ENCODE measurements around the gene CNOT1. TPM values are rescaled to one million over a fixed set of nuclear protein-coding genes. Genes with fewer than 3 reads are reported as not detected.
"Not testable (repeated sequence)": the region's sequence is repeated elsewhere in the genome, so short reads cannot be mapped to it uniquely, and the experiment has no call there.

The CNOT1 gene
- total and polyA plus RNA-seq, 2 of the 4 experiments (the other 2 are of a cell fraction) = 85.5 to 357 TPM

GRCh38 chr16:58661199-58661830 lies 31.7 kb upstream of the CNOT1 start:
- Histone ChIP-seq H3K9me3 (ENCODE audit: control insufficient read depth, insufficient read depth, low read length) (peaks cover 6% of the 10 kb centered on the region; the same call in 1 of the 2 replicates), H3K9ac (ENCODE audit: low read depth, low read length) (no peak overlapping the region), H3K23ac (ENCODE audit: low read depth, low read length) (no peak overlapping the region), H2BK5ac (ENCODE audit: low read depth, low read length, poor library complexity, severe bottlenecking) (no peak overlapping the region), H3K4me1 (ENCODE audit: control insufficient read depth, insufficient read depth, low read length) (no peaks in the 10 kb centered on the region), H3K14ac (replicated peaks; ENCODE audit: low read depth, low read length) (no peak overlapping the region), H2AK9ac (replicated peaks; ENCODE audit: low read depth, low read length, poor library complexity) (no peak overlapping the region), H2AFZ (replicated peaks; ENCODE audit: low read length, poor library complexity) (no peak overlapping the region), H2BK15ac (ENCODE audit: low read depth, low read length) (no peak overlapping the region), H3K56ac (ENCODE audit: extremely low read depth, insufficient read depth, low read length) (no peak overlapping the region), H4K8ac (ENCODE audit: low read depth in 2 of 2, low read length in 2 of 2) (no peak overlapping the region), H4K91ac (ENCODE audit: insufficient read depth, low read depth, low read length) (no peak overlapping the region), H3K36me3 (ENCODE audit: control insufficient read depth, insufficient read depth, low read length) (peaks cover under 1% of the 10 kb centered on the region; the same call in 1 of the 2 replicates), H3K18ac (ENCODE audit: low read depth, low read length) (no peak overlapping the region), H2BK120ac (ENCODE audit: low read depth, low read length) (no peak overlapping the region), H2BK20ac (ENCODE audit: low read depth, low read length) (no peak overlapping the region), H2AK5ac (ENCODE audit: low read depth, low read length) (no peak overlapping the region), H3K79me1 (ENCODE audit: low read depth in 1 of 2, low read length in 2 of 2) (no peaks in the 10 kb centered on the region), H4K5ac (ENCODE audit: low read depth, low read length) (no peak overlapping the region), H3K27me3 (ENCODE audit: control insufficient read depth, insufficient read depth, low read length) (no peaks in the 10 kb centered on the region), H3K4ac (ENCODE audit: low read depth, low read length) (no peak overlapping the region), H3K4me3 (ENCODE audit: insufficient read depth, low read depth, low read length) (no peak overlapping the region), H3K27ac (ENCODE audit: insufficient read depth, low read length) (no peak overlapping the region), H3K4me2 (ENCODE audit: low read depth, low read length) (no peak overlapping the region), H4K20me1 (ENCODE audit: insufficient read depth, low read length) (no peaks in the 10 kb centered on the region), H3K9me1 (ENCODE audit: insufficient read depth, low read length) (no peaks in the 10 kb centered on the region)
- dilution Hi-C loops (cut with HindIII; ENCODE audit: low sequenced_read_pairs, unreplicated experiment) = no loop called here
- TF ChIP-seq, protein P1, sequence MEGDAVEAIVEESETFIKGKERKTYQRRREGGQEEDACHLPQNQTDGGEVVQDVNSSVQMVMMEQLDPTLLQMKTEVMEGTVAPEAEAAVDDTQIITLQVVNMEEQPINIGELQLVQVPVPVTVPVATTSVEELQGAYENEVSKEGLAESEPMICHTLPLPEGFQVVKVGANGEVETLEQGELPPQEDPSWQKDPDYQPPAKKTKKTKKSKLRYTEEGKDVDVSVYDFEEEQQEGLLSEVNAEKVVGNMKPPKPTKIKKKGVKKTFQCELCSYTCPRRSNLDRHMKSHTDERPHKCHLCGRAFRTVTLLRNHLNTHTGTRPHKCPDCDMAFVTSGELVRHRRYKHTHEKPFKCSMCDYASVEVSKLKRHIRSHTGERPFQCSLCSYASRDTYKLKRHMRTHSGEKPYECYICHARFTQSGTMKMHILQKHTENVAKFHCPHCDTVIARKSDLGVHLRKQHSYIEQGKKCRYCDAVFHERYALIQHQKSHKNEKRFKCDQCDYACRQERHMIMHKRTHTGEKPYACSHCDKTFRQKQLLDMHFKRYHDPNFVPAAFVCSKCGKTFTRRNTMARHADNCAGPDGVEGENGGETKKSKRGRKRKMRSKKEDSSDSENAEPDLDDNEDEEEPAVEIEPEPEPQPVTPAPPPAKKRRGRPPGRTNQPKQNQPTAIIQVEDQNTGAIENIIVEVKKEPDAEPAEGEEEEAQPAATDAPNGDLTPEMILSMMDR (conservative IDR thresholded peaks at IDR 0.05; ENCODE audit: low read depth, low read length) = peak; percentile 87
- TF ChIP-seq SMC3 (IDR thresholded peaks at IDR 0.05; ENCODE audit: low read depth, low read length) (peak; percentile 80), FOS (IDR thresholded peaks at IDR 0.05; ENCODE audit: low read depth, low read length) (peak; percentile 32; the same call in 1 of the 2 replicates), MAFK (IDR thresholded peaks at IDR 0.05; ENCODE audit: low read depth, low read length) (no peak), RAD21 (IDR thresholded peaks at IDR 0.05; ENCODE audit: low read length) (peak; percentile 91)
- no TSS peak for BruUV-seq (replicated peaks)
- ChIA-PET CTCF (interaction anchor here (0.5 to 1.5 kb wide), 15 partner anchors 10 to 325 kb away, joined by 3 to 9 read pairs (median 3); no protein-coding TSS in a partner anchor), POLR2A (ENCODE audit: unreplicated experiment) (interaction anchor here (0.6 kb wide), 2 partner anchors 10 to 89 kb away, joined by 4 to 7 read pairs; no protein-coding TSS in a partner anchor)
- ATAC-seq (ENCODE audit: low read depth) = peak; percentile 97
- peak; percentile 91 for DNase-seq
- intact Hi-C loops (cut with micrococcal nuclease) = loop anchor here (1.0 kb wide), 3 partner anchors 32 to 325 kb away; partner anchors contain the start of gene CNOT1
- WGBS, 2 experiments (ENCODE audit: extremely low coverage in 2 of 2, insufficient read length in 1 of 2) = 17% methylated on average over 1 of the region's 12 CpGs; no CpG with 5 or more reads in 1 of the 2 experiments
- in situ Hi-C loops (cut with MboI; ENCODE audit: low sequenced_read_pairs) = no loop called here

DNA sequence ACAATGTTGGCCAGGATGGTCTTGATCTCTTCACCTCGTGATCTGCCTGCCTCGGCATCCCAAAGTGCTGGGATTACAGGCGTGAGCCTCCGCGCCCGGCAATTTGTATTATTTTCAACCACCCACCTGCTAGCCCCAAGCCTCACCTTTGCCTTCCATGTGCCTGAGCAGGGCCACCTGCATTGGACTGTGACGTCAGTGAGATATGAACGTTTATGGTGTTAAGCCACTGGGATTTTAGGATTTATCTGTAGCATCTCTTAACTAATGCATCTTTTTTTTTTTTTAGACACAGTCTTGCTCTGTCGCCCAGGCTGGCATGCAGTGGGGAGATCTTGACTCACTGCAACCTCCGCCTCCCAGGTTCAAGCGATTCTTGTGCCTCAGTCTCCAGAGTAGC lies 30.3 kb upstream of the CNOT1 start:
- H3K27me3 ChIP-seq (ENCODE audit: control insufficient read depth, insufficient read depth, low read length); H2BK15ac ChIP-seq (ENCODE audit: low read depth, low read length); H3K79me1 ChIP-seq (ENCODE audit: low read depth in 1 of 2, low read length in 2 of 2); H4K5ac ChIP-seq (ENCODE audit: low read depth, low read length); H4K8ac ChIP-seq (ENCODE audit: low read depth in 2 of 2, low read length in 2 of 2); H3K23ac ChIP-seq (ENCODE audit: low read depth, low read length); H2AK5ac ChIP-seq (ENCODE audit: low read depth, low read length); H3K27ac ChIP-seq (ENCODE audit: insufficient read depth, low read length); H2AK9ac ChIP-seq (replicated peaks; ENCODE audit: low read depth, low read length, poor library complexity); H4K20me1 ChIP-seq (ENCODE audit: insufficient read depth, low read length); dilution Hi-C loops (cut with HindIII; ENCODE audit: low sequenced_read_pairs, unreplicated experiment); H2BK5ac ChIP-seq (ENCODE audit: low read depth, low read length, poor library complexity, severe bottlenecking); H2AFZ ChIP-seq (replicated peaks; ENCODE audit: low read length, poor library complexity); DNase-seq; H4K91ac ChIP-seq (ENCODE audit: insufficient read depth, low read depth, low read length); H3K4me3 ChIP-seq (ENCODE audit: insufficient read depth, low read depth, low read length); CTCF ChIA-PET; H3K4me2 ChIP-seq (ENCODE audit: low read depth, low read length); H2BK120ac ChIP-seq (ENCODE audit: low read depth, low read length); H3K9me1 ChIP-seq (ENCODE audit: insufficient read depth, low read length); BruUV-seq (replicated peaks); H3K9me3 ChIP-seq (ENCODE audit: control insufficient read depth, insufficient read depth, low read length); H3K4ac ChIP-seq (ENCODE audit: low read depth, low read length); H3K36me3 ChIP-seq (ENCODE audit: control insufficient read depth, insufficient read depth, low read length); ATAC-seq (ENCODE audit: low read depth); H3K18ac ChIP-seq (ENCODE audit: low read depth, low read length); H3K4me1 ChIP-seq (ENCODE audit: control insufficient read depth, insufficient read depth, low read length); H3K14ac ChIP-seq (replicated peaks; ENCODE audit: low read depth, low read length); H2BK20ac ChIP-seq (ENCODE audit: low read depth, low read length); H3K56ac ChIP-seq (ENCODE audit: extremely low read depth, insufficient read depth, low read length); POLR2A ChIA-PET (ENCODE audit: unreplicated experiment); intact Hi-C loops (cut with micrococcal nuclease); H3K9ac ChIP-seq (ENCODE audit: low read depth, low read length): not testable (repeated sequence)
- in situ Hi-C loops (cut with MboI; ENCODE audit: low sequenced_read_pairs) = loop anchor here (10.0 kb wide), 1 partner anchor 325 kb away; no protein-coding TSS in a partner anchor
- WGBS, 2 experiments (ENCODE audit: extremely low coverage in 2 of 2, insufficient read length in 1 of 2) = 100% methylated on average over 1 of the region's 11 CpGs; no CpG with 5 or more reads in 1 of the 2 experiments

Measured in IMR-90 (cell line).